HG02623 (cell line): ENCODE results near the gene BZW1.

Experiments used
- ATAC-seq: cut with Tn5 transposase; IDR thresholded peaks from one replicate; pipeline ENCODE4 v1.9.1; 2021; ENCODE audit warnings: moderate library complexity; ENCODE audit not compliant: unreplicated experiment

Gene BZW1

DNA sequence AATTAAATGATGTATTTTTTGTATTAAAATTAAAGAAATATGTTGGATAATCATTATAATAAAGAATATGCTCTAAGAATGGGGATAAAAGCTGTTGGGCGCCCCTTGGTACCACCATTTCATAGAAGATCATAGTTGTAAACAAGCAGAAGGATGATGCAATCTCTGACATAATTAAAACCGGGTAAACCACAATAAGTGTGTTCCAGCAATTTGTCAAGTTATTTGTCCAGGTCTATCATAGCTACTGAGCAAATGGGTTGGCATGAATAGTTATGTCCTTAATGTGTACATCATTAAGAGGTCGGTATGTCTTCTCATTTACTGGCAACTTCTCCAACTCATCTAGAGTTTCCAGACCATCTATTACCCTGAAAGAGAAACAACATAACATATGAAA is 59.4 kb downstream of the BZW1 start:
- ATAC-seq: no peak

GRCh38 chr2:200873560-200873959 is 61.9 kb downstream of the BZW1 start:
- no peak for ATAC-seq
